ENCODE data around the gene FAM117B. TPM values are rescaled to one million over a fixed set of nuclear protein-coding genes. Genes with fewer than 3 reads are reported as not detected.

Gene FAM117B
- total RNA-seq, 1 donor from 2014 or later, result 7.2 TPM

- DNase-seq (ENCODE audit: low read depth) (no peak), FAIRE-seq (no peak)
- Histone ChIP-seq H3K9me3 (ENCODE audit: insufficient read depth, low read depth, low read length) (no peaks in the 10 kb centered on the region), H3K9ac (ENCODE audit: low read length) (no peak overlapping the region), H3K4me2 (ENCODE audit: low read length) (no peak overlapping the region), H3K4me1 (ENCODE audit: insufficient read depth, low read length) (no peaks in the 10 kb centered on the region), H3K27me3 (ENCODE audit: insufficient read depth, low read length) (no peaks in the 10 kb centered on the region), H3K79me2 (ENCODE audit: insufficient read depth, low read length) (no peaks in the 10 kb centered on the region), H3K27ac (ENCODE audit: low read depth, low read length) (no peak overlapping the region), H3K36me3 (ENCODE audit: insufficient read depth, low read length) (no peaks in the 10 kb centered on the region), H3K4me3 (ENCODE audit: insufficient read depth, low read depth, low read length) (no peak overlapping the region), H4K20me1 (ENCODE audit: insufficient read depth, low read length) (no peaks in the 10 kb centered on the region), H2AFZ (ENCODE audit: low read depth, low read length) (no peak overlapping the region)
- no peaks in the 10 kb centered on the region for H3K4me1 Mint-ChIP-seq (ENCODE audit: low read depth, unreplicated experiment)
- H3K36me3 Mint-ChIP-seq (ENCODE audit: low read depth, unreplicated experiment), result no peaks in the 10 kb centered on the region
- no peaks in the 10 kb centered on the region for H3K9me3 Mint-ChIP-seq (ENCODE audit: unreplicated experiment)
- no peak overlapping the region for H3K27ac Mint-ChIP-seq (ENCODE audit: unreplicated experiment)
- H3K4me3 Mint-ChIP-seq (ENCODE audit: unreplicated experiment), result no peak overlapping the region
- no peak for TF ChIP-seq EZH2 (IDR thresholded peaks at IDR 0.05; ENCODE audit: insufficient read depth, low read length)
- TF ChIP-seq, protein P1, sequence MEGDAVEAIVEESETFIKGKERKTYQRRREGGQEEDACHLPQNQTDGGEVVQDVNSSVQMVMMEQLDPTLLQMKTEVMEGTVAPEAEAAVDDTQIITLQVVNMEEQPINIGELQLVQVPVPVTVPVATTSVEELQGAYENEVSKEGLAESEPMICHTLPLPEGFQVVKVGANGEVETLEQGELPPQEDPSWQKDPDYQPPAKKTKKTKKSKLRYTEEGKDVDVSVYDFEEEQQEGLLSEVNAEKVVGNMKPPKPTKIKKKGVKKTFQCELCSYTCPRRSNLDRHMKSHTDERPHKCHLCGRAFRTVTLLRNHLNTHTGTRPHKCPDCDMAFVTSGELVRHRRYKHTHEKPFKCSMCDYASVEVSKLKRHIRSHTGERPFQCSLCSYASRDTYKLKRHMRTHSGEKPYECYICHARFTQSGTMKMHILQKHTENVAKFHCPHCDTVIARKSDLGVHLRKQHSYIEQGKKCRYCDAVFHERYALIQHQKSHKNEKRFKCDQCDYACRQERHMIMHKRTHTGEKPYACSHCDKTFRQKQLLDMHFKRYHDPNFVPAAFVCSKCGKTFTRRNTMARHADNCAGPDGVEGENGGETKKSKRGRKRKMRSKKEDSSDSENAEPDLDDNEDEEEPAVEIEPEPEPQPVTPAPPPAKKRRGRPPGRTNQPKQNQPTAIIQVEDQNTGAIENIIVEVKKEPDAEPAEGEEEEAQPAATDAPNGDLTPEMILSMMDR (IDR thresholded peaks at IDR 0.05; ENCODE audit: insufficient read depth, low read depth, low read length), result no peak
- no peaks in the 10 kb centered on the region for H3K27me3 Mint-ChIP-seq (ENCODE audit: low read depth, unreplicated experiment)
Measured at GRCh38 chr2:202627042-202627441, 7.7 kb upstream of the FAM117B start.

DNA sequence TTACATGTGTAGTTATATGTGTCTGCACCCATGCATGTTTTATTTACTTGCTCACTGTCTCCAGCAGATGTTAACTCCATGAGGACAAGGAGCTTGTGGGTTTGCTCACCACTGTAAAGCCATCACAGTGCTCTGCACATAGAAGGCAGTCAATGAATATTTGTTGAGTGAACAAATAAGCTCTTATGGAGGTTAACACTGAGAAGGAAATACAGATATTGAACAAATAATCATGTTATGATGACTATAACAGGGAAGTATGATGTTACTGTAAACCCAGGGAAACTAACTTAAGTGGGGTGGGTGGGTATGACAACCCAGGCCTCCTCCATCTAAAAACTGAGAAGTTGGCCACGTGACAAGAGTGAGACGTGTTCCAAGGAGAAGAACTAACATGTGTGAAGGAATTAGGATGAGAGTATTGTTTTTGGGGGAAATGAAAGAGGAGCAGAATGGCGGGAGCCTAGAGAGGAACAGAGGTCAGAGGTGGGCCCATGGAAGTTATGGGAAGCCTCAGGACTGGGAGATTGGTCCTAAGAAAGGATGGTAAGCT, 6.0 kb upstream of the FAM117B start:
- Histone ChIP-seq H3K9ac (ENCODE audit: low read length) (no peak overlapping the region), H3K9me3 (ENCODE audit: insufficient read depth, low read depth, low read length) (no peaks in the 10 kb centered on the region), H3K27ac (ENCODE audit: low read depth, low read length) (no peak overlapping the region), H3K27me3 (ENCODE audit: insufficient read depth, low read length) (no peaks in the 10 kb centered on the region), H3K4me2 (ENCODE audit: low read length) (no peak overlapping the region), H3K79me2 (ENCODE audit: insufficient read depth, low read length) (no peaks in the 10 kb centered on the region), H3K4me1 (ENCODE audit: insufficient read depth, low read length) (no peaks in the 10 kb centered on the region), H2AFZ (ENCODE audit: low read depth, low read length) (no peak overlapping the region), H4K20me1 (ENCODE audit: insufficient read depth, low read length) (no peaks in the 10 kb centered on the region), H3K36me3 (ENCODE audit: insufficient read depth, low read length) (no peaks in the 10 kb centered on the region), H3K4me3 (ENCODE audit: insufficient read depth, low read depth, low read length) (no peak overlapping the region)
- no peak for TF ChIP-seq EZH2 (IDR thresholded peaks at IDR 0.05; ENCODE audit: insufficient read depth, low read length)
- TF ChIP-seq, protein P1 (IDR thresholded peaks at IDR 0.05; ENCODE audit: insufficient read depth, low read depth, low read length), result no peak
- Mint-ChIP-seq H3K4me1 (ENCODE audit: low read depth, unreplicated experiment) (peaks cover under 1% of the 10 kb centered on the region), H3K4me3 (ENCODE audit: unreplicated experiment) (no peak overlapping the region), H3K27me3 (ENCODE audit: low read depth, unreplicated experiment) (no peaks in the 10 kb centered on the region), H3K36me3 (ENCODE audit: low read depth, unreplicated experiment) (no peaks in the 10 kb centered on the region), H3K9me3 (ENCODE audit: unreplicated experiment) (no peaks in the 10 kb centered on the region), H3K27ac (ENCODE audit: unreplicated experiment) (no peak overlapping the region)
- FAIRE-seq (no peak), DNase-seq (ENCODE audit: low read depth) (no peak)

DNA sequence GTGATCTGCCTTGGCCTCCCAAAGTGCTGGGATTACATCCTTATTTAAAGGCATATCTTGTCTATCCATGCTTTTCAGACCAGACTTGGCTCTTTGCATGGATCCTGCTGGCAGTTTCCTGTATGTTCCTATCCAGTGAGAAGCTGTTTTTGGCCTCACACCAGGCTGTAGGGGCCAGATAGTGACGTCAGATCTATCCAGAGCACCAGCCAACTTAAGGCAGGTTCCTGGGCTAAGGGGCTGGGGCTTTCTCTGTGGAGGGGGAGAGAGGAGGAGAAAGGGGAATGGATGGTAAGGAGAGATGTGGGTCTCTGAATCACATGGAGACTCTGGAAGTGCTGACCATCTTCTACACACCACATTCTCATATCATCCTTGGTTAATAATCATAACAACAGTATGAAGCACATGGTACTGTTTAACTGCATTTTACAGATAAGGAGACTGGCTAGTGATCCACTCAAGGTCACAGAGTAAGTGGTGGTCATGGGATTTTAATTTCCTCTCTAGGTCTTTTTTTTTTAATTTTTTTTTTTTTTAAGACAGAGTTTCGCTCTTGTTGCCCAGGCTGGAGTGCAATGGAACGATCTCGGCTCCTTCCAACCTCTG, 2.0 kb upstream of the FAM117B start:
- Histone ChIP-seq H3K4me3 (ENCODE audit: insufficient read depth, low read depth, low read length) (no peak overlapping the region), H3K4me1 (ENCODE audit: insufficient read depth, low read length) (peaks cover 9% of the 10 kb centered on the region), H3K27ac (ENCODE audit: low read depth, low read length) (no peak overlapping the region), H4K20me1 (ENCODE audit: insufficient read depth, low read length) (no peaks in the 10 kb centered on the region), H3K36me3 (ENCODE audit: insufficient read depth, low read length) (no peaks in the 10 kb centered on the region), H3K79me2 (ENCODE audit: insufficient read depth, low read length) (no peaks in the 10 kb centered on the region), H3K4me2 (ENCODE audit: low read length) (no peak overlapping the region), H3K27me3 (ENCODE audit: insufficient read depth, low read length) (no peaks in the 10 kb centered on the region), H3K9me3 (ENCODE audit: insufficient read depth, low read depth, low read length) (no peaks in the 10 kb centered on the region), H2AFZ (ENCODE audit: low read depth, low read length) (no peak overlapping the region), H3K9ac (ENCODE audit: low read length) (no peak overlapping the region)
- no peaks in the 10 kb centered on the region for H3K36me3 Mint-ChIP-seq (ENCODE audit: low read depth, unreplicated experiment)
- no peaks in the 10 kb centered on the region for H3K27me3 Mint-ChIP-seq (ENCODE audit: low read depth, unreplicated experiment)
- no peak overlapping the region for H3K27ac Mint-ChIP-seq (ENCODE audit: unreplicated experiment)
- H3K4me3 Mint-ChIP-seq (ENCODE audit: unreplicated experiment), result no peak overlapping the region
- FAIRE-seq, result no peak
- peak; percentile 19 for DNase-seq (ENCODE audit: low read depth)
- peaks cover 2% of the 10 kb centered on the region for H3K4me1 Mint-ChIP-seq (ENCODE audit: low read depth, unreplicated experiment)
- TF ChIP-seq, protein P1 (IDR thresholded peaks at IDR 0.05; ENCODE audit: insufficient read depth, low read depth, low read length), result no peak
- TF ChIP-seq EZH2 (IDR thresholded peaks at IDR 0.05; ENCODE audit: insufficient read depth, low read length), result no peak
- H3K9me3 Mint-ChIP-seq (ENCODE audit: unreplicated experiment), result no peaks in the 10 kb centered on the region
